NCI-H2081 treated with DMSO at 0.1 percent for 48 hours (cell line): ENCODE results near the gene ITGB3.

Source experiments
- DNase-seq: peaks from one replicate; lab custom pipeline; 2025; lab: John Stamatoyannopoulos, UW

The ITGB3 gene

GRCh38 chr17:47338026-47338425 is 84.4 kb downstream of the ITGB3 start:
- DNase-seq = no peak

GRCh38 chr17:47352848-47353247 is 99.2 kb downstream of the ITGB3 start:
- DNase-seq = no peak

- no peak for DNase-seq
These were observed 105.0 kb downstream of the ITGB3 start for GRCh38 chr17:47358652-47359051.
